SK-N-SH treated with all-trans-retinoic acid at 6 μM for 48 hours (cell line): ENCODE data around the gene GAREM1.

Source experiments
- ATAC-seq: fragments of 200-7000 bp; cut with Tn5 transposase; 3 replicates; pipeline ENCODE4 v1.9.1; 2020; ENCODE audit warnings: mild to moderate bottlenecking, moderate library complexity
- ARNTL ChIP-seq: fragments of 450-650 bp; formaldehyde crosslinking; IDR thresholded peaks from 2 replicates; pipeline ENCODE4 v1.5.0; 2020; ENCODE audit warnings: low read depth, mild to moderate bottlenecking, moderate library complexity, borderline replicate concordance
- BACH2 ChIP-seq: fragments of 250-450 bp; sonication (Bioruptor Pico); IDR thresholded peaks from 2 replicates; pipeline ENCODE4 v1.9.0; 2021; ENCODE audit warnings: mild to moderate bottlenecking, borderline replicate concordance
- CSDC2 ChIP-seq: fragments of 250-450 bp; sonication (Bioruptor Pico); IDR thresholded peaks from 2 replicates; pipeline ENCODE4 v1.5.0; 2020; ENCODE audit warnings: mild to moderate bottlenecking, moderate library complexity
- CSRNP3 ChIP-seq: fragments of 250-450 bp; sonication (Bioruptor Pico); IDR thresholded peaks from 2 replicates; pipeline ENCODE4 v1.5.1; 2021; ENCODE audit warnings: mild to moderate bottlenecking, moderate library complexity
- ESRRG ChIP-seq: fragments of 250-450 bp; sonication (Bioruptor Pico); IDR thresholded peaks from 2 replicates; pipeline ENCODE4 v1.6.1; 2021; ENCODE audit warnings: mild to moderate bottlenecking
- GLIS3 ChIP-seq: fragments of 250-450 bp; sonication (Bioruptor Pico); IDR thresholded peaks from 2 replicates; pipeline ENCODE4 v1.5.0; 2020; ENCODE audit warnings: mild to moderate bottlenecking, moderate library complexity
- ISL1 ChIP-seq: fragments of 250-450 bp; sonication (Bioruptor Pico); IDR thresholded peaks from 2 replicates; pipeline ENCODE4 v2.1.2; 2022; ENCODE audit warnings: mild to moderate bottlenecking, moderate library complexity
- OSR1 ChIP-seq: fragments of 250-450 bp; sonication (Bioruptor Pico); IDR thresholded peaks from 2 replicates; pipeline ENCODE4 v1.8.0; 2022; ENCODE audit warnings: moderate library complexity, mild to moderate bottlenecking, inconsistent platforms
- PPARA ChIP-seq: fragments of 250-450 bp; sonication (Bioruptor Pico); IDR thresholded peaks from 2 replicates; pipeline ENCODE4 v1.5.0; 2020; ENCODE audit warnings: mild to moderate bottlenecking, borderline replicate concordance
- RARB ChIP-seq: fragments of 250-450 bp; sonication (Bioruptor Pico); IDR thresholded peaks from 2 replicates; pipeline ENCODE4 v1.8.0; 2021; ENCODE audit warnings: mild to moderate bottlenecking, moderate library complexity
- SNAI2 ChIP-seq: fragments of 250-450 bp; sonication (Bioruptor Pico); IDR thresholded peaks from 2 replicates; pipeline ENCODE4 v1.5.0; 2020; ENCODE audit warnings: mild to moderate bottlenecking, moderate library complexity
- TCF4 ChIP-seq: fragments of 250-450 bp; sonication (Bioruptor Pico); IDR thresholded peaks from 2 replicates; pipeline ENCODE4 v1.8.0; 2021; ENCODE audit warnings: mild to moderate bottlenecking, moderate library complexity, borderline replicate concordance
- TSHZ2 ChIP-seq: fragments of 250-450 bp; sonication (Bioruptor Pico); IDR thresholded peaks from 2 replicates; pipeline ENCODE4 v1.5.0; 2020; ENCODE audit warnings: mild to moderate bottlenecking, moderate library complexity
- ZC3H10 ChIP-seq: fragments of 250-450 bp; sonication (Bioruptor Pico); IDR thresholded peaks from 2 replicates; pipeline ENCODE4 v1.5.1; 2021; ENCODE audit warnings: mild to moderate bottlenecking, moderate library complexity
- ZFP3 ChIP-seq: fragments of 250-450 bp; sonication (Bioruptor Pico); IDR thresholded peaks from 2 replicates; pipeline ENCODE4 v1.5.0; 2020; ENCODE audit warnings: mild to moderate bottlenecking, moderate library complexity
- ZFP30 ChIP-seq: fragments of 450-650 bp; formaldehyde crosslinking; IDR thresholded peaks from 2 replicates; pipeline ENCODE4 v1.5.0; 2022; ENCODE audit warnings: mild to moderate bottlenecking, moderate library complexity
- ZNF565 ChIP-seq: fragments of 450-650 bp; formaldehyde crosslinking; conservative IDR thresholded peaks from 2 replicates; pipeline ENCODE4 v1.5.0; 2020; ENCODE audit warnings: low read depth, mild to moderate bottlenecking, moderate library complexity
- ZNF70 ChIP-seq: fragments of 450-650 bp; formaldehyde crosslinking; IDR thresholded peaks from 2 replicates; pipeline ENCODE4 v1.5.0; 2020; ENCODE audit warnings: mild to moderate bottlenecking, moderate library complexity
- ZNF8 ChIP-seq: fragments of 450-650 bp; formaldehyde crosslinking; IDR thresholded peaks from 2 replicates; pipeline ENCODE4 v1.5.0; 2020; ENCODE audit warnings: mild to moderate bottlenecking, moderate library complexity
- TF ChIP-seq, protein P1 (sequence below): fragments of 250-450 bp; sonication (Bioruptor Pico); IDR thresholded peaks from 2 replicates; pipeline ENCODE4 v1.8.0; 2021; ENCODE audit warnings: low read depth, mild to moderate bottlenecking, moderate library complexity, borderline replicate concordance
- TF ChIP-seq, protein P2 (sequence below): fragments of 250-450 bp; sonication (Bioruptor Pico); IDR thresholded peaks from 2 replicates; pipeline ENCODE4 v1.8.0; 2020; ENCODE audit warnings: mild to moderate bottlenecking, moderate library complexity, borderline replicate concordance

GAREM1 gene

GRCh38 chr18:32287873-32288272, 182.8 kb downstream of the GAREM1 start (continued):
- no peak for TF ChIP-seq CSRNP3

DNA sequence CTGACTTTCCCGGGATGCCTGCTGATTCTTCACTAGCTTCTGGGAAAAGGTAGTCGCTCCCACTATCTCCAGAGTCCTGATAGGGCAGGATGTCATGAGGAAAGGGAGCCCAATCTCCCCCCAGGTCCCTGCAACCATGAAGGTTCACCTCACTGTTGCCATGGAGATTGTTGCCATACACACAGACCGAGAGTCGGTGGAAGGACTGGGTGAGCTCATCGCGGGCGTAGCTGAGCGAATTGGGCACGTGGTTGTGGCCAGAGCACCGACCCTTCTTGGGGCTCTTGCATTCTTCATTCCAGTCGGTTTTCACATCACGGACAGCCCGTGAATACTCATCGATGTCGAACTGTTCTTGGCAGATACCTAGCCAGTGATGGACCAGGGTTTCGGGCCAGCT, 183.4 kb downstream of the GAREM1 start:
- TF ChIP-seq CSRNP3: no peak
- TF ChIP-seq ARNTL (CRISPR knock-in tag): no peak
- no peak for TF ChIP-seq CSDC2
- TF ChIP-seq BACH2 (CRISPR knock-in tag): no peak
- no peak for TF ChIP-seq GLIS3 (CRISPR knock-in tag)
- no peak for TF ChIP-seq ZC3H10 (CRISPR knock-in tag)
- TF ChIP-seq ESRRG: no peak
- TF ChIP-seq ZNF70 (CRISPR knock-in tag): no peak
- no peak for TF ChIP-seq TSHZ2 (CRISPR knock-in tag)
- TF ChIP-seq TCF4 (CRISPR knock-in tag): no peak
- TF ChIP-seq, protein P1, sequence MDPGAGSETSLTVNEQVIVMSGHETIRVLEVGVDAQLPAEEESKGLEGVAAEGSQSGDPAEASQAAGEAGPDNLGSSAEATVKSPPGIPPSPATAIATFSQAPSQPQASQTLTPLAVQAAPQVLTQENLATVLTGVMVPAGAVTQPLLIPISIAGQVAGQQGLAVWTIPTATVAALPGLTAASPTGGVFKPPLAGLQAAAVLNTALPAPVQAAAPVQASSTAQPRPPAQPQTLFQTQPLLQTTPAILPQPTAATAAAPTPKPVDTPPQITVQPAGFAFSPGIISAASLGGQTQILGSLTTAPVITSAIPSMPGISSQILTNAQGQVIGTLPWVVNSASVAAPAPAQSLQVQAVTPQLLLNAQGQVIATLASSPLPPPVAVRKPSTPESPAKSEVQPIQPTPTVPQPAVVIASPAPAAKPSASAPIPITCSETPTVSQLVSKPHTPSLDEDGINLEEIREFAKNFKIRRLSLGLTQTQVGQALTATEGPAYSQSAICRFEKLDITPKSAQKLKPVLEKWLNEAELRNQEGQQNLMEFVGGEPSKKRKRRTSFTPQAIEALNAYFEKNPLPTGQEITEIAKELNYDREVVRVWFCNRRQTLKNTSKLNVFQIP (CRISPR knock-in tag): no peak
- no peak for TF ChIP-seq PPARA (CRISPR knock-in tag)
- TF ChIP-seq ISL1: no peak
- TF ChIP-seq ZNF8 (CRISPR knock-in tag): no peak
- no peak for TF ChIP-seq RARB
- no peak for TF ChIP-seq ZFP3 (CRISPR knock-in tag)
- no peak for TF ChIP-seq ZNF565 (CRISPR knock-in tag)
- ATAC-seq: no peak

GRCh38 chr18:32286749-32287148, 183.9 kb downstream of the GAREM1 start:
- no peak for ATAC-seq
- no peak for TF ChIP-seq CSDC2
- TF ChIP-seq RARB: no peak
- TF ChIP-seq TCF4 (CRISPR knock-in tag): no peak
- TF ChIP-seq BACH2 (CRISPR knock-in tag): no peak

DNA sequence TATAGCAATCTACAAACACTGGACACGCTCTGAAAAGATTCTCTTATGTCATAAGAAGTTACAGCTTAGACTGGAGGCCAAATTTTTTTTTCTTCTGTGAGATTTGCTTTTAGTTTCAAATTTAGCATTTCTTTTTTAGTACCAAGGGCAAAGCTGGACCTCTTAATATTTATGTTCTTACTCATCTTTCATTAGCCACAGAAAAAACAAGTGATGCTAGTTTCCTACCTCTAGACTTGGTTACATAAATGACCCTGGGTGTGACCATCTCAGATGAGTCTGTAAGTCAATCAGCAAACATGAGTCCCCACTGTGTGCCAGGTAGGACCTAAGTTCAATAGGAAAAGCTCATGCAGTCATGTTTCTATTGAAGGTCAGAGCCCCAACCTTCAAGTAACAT, 186.4 kb downstream of the GAREM1 start:
- TF ChIP-seq OSR1: no peak
- TF ChIP-seq, protein P1 (CRISPR knock-in tag): no peak
- TF ChIP-seq, protein P2, sequence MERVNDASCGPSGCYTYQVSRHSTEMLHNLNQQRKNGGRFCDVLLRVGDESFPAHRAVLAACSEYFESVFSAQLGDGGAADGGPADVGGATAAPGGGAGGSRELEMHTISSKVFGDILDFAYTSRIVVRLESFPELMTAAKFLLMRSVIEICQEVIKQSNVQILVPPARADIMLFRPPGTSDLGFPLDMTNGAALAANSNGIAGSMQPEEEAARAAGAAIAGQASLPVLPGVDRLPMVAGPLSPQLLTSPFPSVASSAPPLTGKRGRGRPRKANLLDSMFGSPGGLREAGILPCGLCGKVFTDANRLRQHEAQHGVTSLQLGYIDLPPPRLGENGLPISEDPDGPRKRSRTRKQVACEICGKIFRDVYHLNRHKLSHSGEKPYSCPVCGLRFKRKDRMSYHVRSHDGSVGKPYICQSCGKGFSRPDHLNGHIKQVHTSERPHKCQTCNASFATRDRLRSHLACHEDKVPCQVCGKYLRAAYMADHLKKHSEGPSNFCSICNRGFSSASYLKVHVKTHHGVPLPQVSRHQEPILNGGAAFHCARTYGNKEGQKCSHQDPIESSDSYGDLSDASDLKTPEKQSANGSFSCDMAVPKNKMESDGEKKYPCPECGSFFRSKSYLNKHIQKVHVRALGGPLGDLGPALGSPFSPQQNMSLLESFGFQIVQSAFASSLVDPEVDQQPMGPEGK (CRISPR knock-in tag): no peak
- TF ChIP-seq ESRRG: no peak
- no peak for TF ChIP-seq ZC3H10 (CRISPR knock-in tag)
- no peak for TF ChIP-seq ZNF8 (CRISPR knock-in tag)
- no peak for TF ChIP-seq ZFP30 (CRISPR knock-in tag)
- no peak for TF ChIP-seq CSDC2
- no peak for TF ChIP-seq ZNF70 (CRISPR knock-in tag)
- TF ChIP-seq CSRNP3: no peak
- TF ChIP-seq SNAI2: no peak
- no peak for TF ChIP-seq GLIS3 (CRISPR knock-in tag)
- no peak for TF ChIP-seq ZFP3 (CRISPR knock-in tag)
- no peak for ATAC-seq
